Caco-2 (cell line): ENCODE data around the gene ARFGEF2. TPM values are rescaled to one million over a fixed set of nuclear protein-coding genes. Genes with fewer than 3 reads are reported as not detected.

Experiments used
- BruUV-seq: library from RNA; stranded (reverse); fragments of 400-500 nt; replicated peaks from 2 replicates; lab custom pipeline; 2021; lab: Mats Ljungman, UMichigan
- CTCF ChIA-PET: fragments of 300-600 bp; sonication (Branson Sonifier 250); formaldehyde crosslinking; loops from one replicate; lab custom pipeline; 2022; ENCODE audit warnings: antibody characterized with exemption; lab: Charles Lee
- POLR2A ChIA-PET: fragments of 300-600 bp; sonication (Branson Sonifier 250); formaldehyde crosslinking; loops from one replicate; lab custom pipeline; 2022; ENCODE audit warnings: antibody characterized with exemption; lab: Charles Lee
- DNase-seq, 2 experiments: peaks; one replicate each; pipeline versions ENCODE4 v3.0.0 to v3.0.0-alpha.2; 2020 to 2022
- H3K27me3 ChIP-seq: replicated peaks from 2 replicates; pipeline ENCODE4 v1.6.0; 2011; ENCODE audit warnings: low read length; ENCODE audit not compliant: control insufficient read depth, insufficient read depth
- H3K36me3 ChIP-seq: 2 replicates; pipeline ENCODE4 v1.5.1; 2011; ENCODE audit warnings: low read length; ENCODE audit not compliant: control insufficient read depth, insufficient read depth
- H3K4me1 ChIP-seq: fragments of 250-450 bp; sonication (Bioruptor Pico); 2 replicates; pipeline ENCODE4 v1.5.1; 2020; ENCODE audit warnings: mild to moderate bottlenecking
- H3K4me3 ChIP-seq: 2 replicates; pipeline ENCODE4 v1.5.1; 2011; ENCODE audit warnings: low read depth, mild to moderate bottlenecking, control low read depth, low read length
- H3K9me3 ChIP-seq: fragments of 250-450 bp; sonication (Bioruptor Pico); 2 replicates; pipeline ENCODE4 v1.5.1; 2020; ENCODE audit warnings: mild to moderate bottlenecking, moderate library complexity
- H3K27ac Mint-ChIP-seq: one replicate; pipeline ENCODE4 v1.8.0; 2022; ENCODE audit warnings: mixed read lengths; ENCODE audit not compliant: unreplicated experiment
- H3K27me3 Mint-ChIP-seq: one replicate; pipeline ENCODE4 v1.8.0; 2022; ENCODE audit warnings: mixed read lengths; ENCODE audit not compliant: insufficient read depth, unreplicated experiment
- H3K36me3 Mint-ChIP-seq: one replicate; pipeline ENCODE4 v1.8.0; 2022; ENCODE audit warnings: mild to moderate bottlenecking, mixed read lengths; ENCODE audit not compliant: insufficient read depth, unreplicated experiment
- H3K4me1 Mint-ChIP-seq: one replicate; pipeline ENCODE4 v1.8.0; 2022; ENCODE audit warnings: low read depth, mixed read lengths; ENCODE audit not compliant: unreplicated experiment
- H3K4me3 Mint-ChIP-seq: one replicate; pipeline ENCODE4 v1.8.0; 2022; ENCODE audit warnings: mild to moderate bottlenecking, moderate library complexity, mixed read lengths; ENCODE audit not compliant: unreplicated experiment
- H3K9me3 Mint-ChIP-seq: one replicate; pipeline ENCODE4 v1.8.0; 2022; ENCODE audit warnings: mixed read lengths; ENCODE audit not compliant: unreplicated experiment
- CTCF ChIP-seq, 2 experiments: fragments of 200-600 bp in 1 of 2; IDR thresholded peaks; 1 replicate in 1 of 2; 2 replicates in 1 of 2; pipeline versions ENCODE4 v1.5.1 to v1.8.0; 2011 to 2022; ENCODE audit warnings: antibody characterized with exemption in 1 of 2, control low read depth in 1 of 2, inconsistent platforms in 1 of 2, low read depth in 1 of 2, low read length in 1 of 2, mild to moderate bottlenecking in 1 of 2, moderate library complexity in 1 of 2; ENCODE audit not compliant: insufficient read depth in 1 of 2, severe bottlenecking in 1 of 2, unreplicated experiment in 1 of 2
- intact Hi-C: fragments of 100-400 bp; cut with micrococcal nuclease; formaldehyde crosslinking; loops from one replicate; pipeline ENCODE4 v1.10.0; 2022; ENCODE audit not compliant: unreplicated experiment
- total RNA-seq: library from RNA; stranded (reverse); gene quantifications from 2 replicates; pipeline ENCODE4 v1.2.3, GENCODE V29; 2022

ARFGEF2 gene
- total RNA-seq, 1 experiment from 2014 or later: 78.8 TPM

- Mint-ChIP-seq H3K27ac (no peak overlapping the region), H3K4me3 (no peak overlapping the region), H3K36me3 (peaks cover 9% of the 10 kb centered on the region), H3K27me3 (no peaks in the 10 kb centered on the region), H3K9me3 (no peaks in the 10 kb centered on the region), H3K4me1 (peaks cover 21% of the 10 kb centered on the region)
- Histone ChIP-seq H3K4me1 (peaks cover 21% of the 10 kb centered on the region), H3K9me3 (no peaks in the 10 kb centered on the region), H3K36me3 (no peaks in the 10 kb centered on the region), H3K27me3 (no peaks in the 10 kb centered on the region), H3K4me3 (no peak overlapping the region)
- no peak for DNase-seq
- intact Hi-C loops: no loop called here
- no peak for TF ChIP-seq CTCF (IDR thresholded peaks at IDR 0.05; ENCODE audit: insufficient read depth in 1 of 2, low read depth in 1 of 2, low read length in 1 of 2, severe bottlenecking in 1 of 2, unreplicated experiment in 1 of 2)
- ChIA-PET CTCF (interaction anchor here (0.7 kb wide), 1 partner anchor 492 kb away, joined by 4 read pairs; no protein-coding TSS in a partner anchor), POLR2A (no interaction called here)
- no TSS peak for BruUV-seq
These were observed 3.2 kb downstream of the ARFGEF2 start for GRCh38 chr20:48924756-48925109.

GRCh38 chr20:48926267-48926666 lies 4.8 kb downstream of the ARFGEF2 start:
- ChIA-PET CTCF (interaction anchor here (0.5 kb wide), 1 partner anchor 80 kb away, joined by 3 read pairs; no protein-coding TSS in a partner anchor), POLR2A (no interaction called here)
- H3K9me3 ChIP-seq: no peaks in the 10 kb centered on the region
- peaks cover 17% of the 10 kb centered on the region for H3K4me1 ChIP-seq
- intact Hi-C loops: no loop called here
- Mint-ChIP-seq H3K27ac (no peak overlapping the region), H3K4me1 (peaks cover 9% of the 10 kb centered on the region), H3K4me3 (no peak overlapping the region), H3K27me3 (no peaks in the 10 kb centered on the region), H3K36me3 (peaks cover 9% of the 10 kb centered on the region), H3K9me3 (no peaks in the 10 kb centered on the region)
- DNase-seq: no peak
- no peaks in the 10 kb centered on the region for H3K27me3 ChIP-seq
- no peak overlapping the region for H3K4me3 ChIP-seq
- no peaks in the 10 kb centered on the region for H3K36me3 ChIP-seq
- no peak for TF ChIP-seq CTCF (IDR thresholded peaks at IDR 0.05; ENCODE audit: insufficient read depth in 1 of 2, low read depth in 1 of 2, low read length in 1 of 2, severe bottlenecking in 1 of 2, unreplicated experiment in 1 of 2)
- no TSS peak for BruUV-seq

GRCh38 chr20:48926821-48927220 lies 5.3 kb downstream of the ARFGEF2 start:
- Mint-ChIP-seq H3K36me3 (peaks cover 8% of the 10 kb centered on the region), H3K27me3 (no peaks in the 10 kb centered on the region), H3K9me3 (no peaks in the 10 kb centered on the region), H3K4me3 (no peak overlapping the region), H3K4me1 (peaks cover 7% of the 10 kb centered on the region), H3K27ac (no peak overlapping the region)
- Histone ChIP-seq H3K27me3 (no peaks in the 10 kb centered on the region), H3K4me3 (no peak overlapping the region), H3K36me3 (no peaks in the 10 kb centered on the region), H3K4me1 (peaks cover 17% of the 10 kb centered on the region), H3K9me3 (no peaks in the 10 kb centered on the region)
- no TSS peak for BruUV-seq
- no peak for TF ChIP-seq CTCF (IDR thresholded peaks at IDR 0.05; ENCODE audit: insufficient read depth in 1 of 2, low read depth in 1 of 2, low read length in 1 of 2, severe bottlenecking in 1 of 2, unreplicated experiment in 1 of 2)
- intact Hi-C loops: no loop called here
- CTCF ChIA-PET: interaction anchor here (0.5 kb wide), 1 partner anchor 80 kb away, joined by 3 read pairs; no protein-coding TSS in a partner anchor
- POLR2A ChIA-PET: no interaction called here
- DNase-seq: no peak
